Caco-2 (cell line): ENCODE results near the gene AKAP6. TPM values are rescaled to one million over a fixed set of nuclear protein-coding genes. Genes with fewer than 3 reads are reported as not detected.

Experiments
- BruUV-seq: library from RNA; stranded (reverse); fragments of 400-500 nt; replicated peaks from 2 replicates; lab custom pipeline; 2021; lab: Mats Ljungman, UMichigan
- CTCF ChIA-PET: fragments of 300-600 bp; sonication (Branson Sonifier 250); formaldehyde crosslinking; loops from one replicate; lab custom pipeline; 2022; ENCODE audit warnings: antibody characterized with exemption; lab: Charles Lee
- POLR2A ChIA-PET: fragments of 300-600 bp; sonication (Branson Sonifier 250); formaldehyde crosslinking; loops from one replicate; lab custom pipeline; 2022; ENCODE audit warnings: antibody characterized with exemption; lab: Charles Lee
- DNase-seq, 2 experiments: peaks; one replicate each; pipeline versions ENCODE4 v3.0.0 to v3.0.0-alpha.2; 2020 to 2022
- H3K27me3 ChIP-seq: replicated peaks from 2 replicates; pipeline ENCODE4 v1.6.0; 2011; ENCODE audit warnings: low read length; ENCODE audit not compliant: control insufficient read depth, insufficient read depth
- H3K36me3 ChIP-seq: 2 replicates; pipeline ENCODE4 v1.5.1; 2011; ENCODE audit warnings: low read length; ENCODE audit not compliant: control insufficient read depth, insufficient read depth
- H3K4me1 ChIP-seq: fragments of 250-450 bp; sonication (Bioruptor Pico); 2 replicates; pipeline ENCODE4 v1.5.1; 2020; ENCODE audit warnings: mild to moderate bottlenecking
- H3K4me3 ChIP-seq: 2 replicates; pipeline ENCODE4 v1.5.1; 2011; ENCODE audit warnings: low read depth, mild to moderate bottlenecking, control low read depth, low read length
- H3K9me3 ChIP-seq: fragments of 250-450 bp; sonication (Bioruptor Pico); 2 replicates; pipeline ENCODE4 v1.5.1; 2020; ENCODE audit warnings: mild to moderate bottlenecking, moderate library complexity
- H3K27ac Mint-ChIP-seq: one replicate; pipeline ENCODE4 v1.8.0; 2022; ENCODE audit warnings: mixed read lengths; ENCODE audit not compliant: unreplicated experiment
- H3K27me3 Mint-ChIP-seq: one replicate; pipeline ENCODE4 v1.8.0; 2022; ENCODE audit warnings: mixed read lengths; ENCODE audit not compliant: insufficient read depth, unreplicated experiment
- H3K36me3 Mint-ChIP-seq: one replicate; pipeline ENCODE4 v1.8.0; 2022; ENCODE audit warnings: mild to moderate bottlenecking, mixed read lengths; ENCODE audit not compliant: insufficient read depth, unreplicated experiment
- H3K4me1 Mint-ChIP-seq: one replicate; pipeline ENCODE4 v1.8.0; 2022; ENCODE audit warnings: low read depth, mixed read lengths; ENCODE audit not compliant: unreplicated experiment
- H3K4me3 Mint-ChIP-seq: one replicate; pipeline ENCODE4 v1.8.0; 2022; ENCODE audit warnings: mild to moderate bottlenecking, moderate library complexity, mixed read lengths; ENCODE audit not compliant: unreplicated experiment
- H3K9me3 Mint-ChIP-seq: one replicate; pipeline ENCODE4 v1.8.0; 2022; ENCODE audit warnings: mixed read lengths; ENCODE audit not compliant: unreplicated experiment
- CTCF ChIP-seq, 2 experiments: fragments of 200-600 bp in 1 of 2; IDR thresholded peaks; 1 replicate in 1 of 2; 2 replicates in 1 of 2; pipeline versions ENCODE4 v1.5.1 to v1.8.0; 2011 to 2022; ENCODE audit warnings: antibody characterized with exemption in 1 of 2, control low read depth in 1 of 2, inconsistent platforms in 1 of 2, low read depth in 1 of 2, low read length in 1 of 2, mild to moderate bottlenecking in 1 of 2, moderate library complexity in 1 of 2; ENCODE audit not compliant: insufficient read depth in 1 of 2, severe bottlenecking in 1 of 2, unreplicated experiment in 1 of 2
- intact Hi-C: fragments of 100-400 bp; cut with micrococcal nuclease; formaldehyde crosslinking; loops from one replicate; pipeline ENCODE4 v1.10.0; 2022; ENCODE audit not compliant: unreplicated experiment
- total RNA-seq: library from RNA; stranded (reverse); gene quantifications from 2 replicates; pipeline ENCODE4 v1.2.3, GENCODE V29; 2022

AKAP6 gene
- total RNA-seq, 1 experiment from 2014 or later: 3.0 TPM

GRCh38 chr14:32404784-32405573 is 75.9 kb downstream of the AKAP6 start:
- intact Hi-C loops: no loop called here
- Mint-ChIP-seq H3K36me3 (no peaks in the 10 kb centered on the region), H3K27me3 (no peaks in the 10 kb centered on the region), H3K4me3 (no peak overlapping the region), H3K4me1 (peaks cover 6% of the 10 kb centered on the region), H3K9me3 (no peaks in the 10 kb centered on the region), H3K27ac (no peak overlapping the region)
- CTCF ChIA-PET: no interaction called here
- no peak for TF ChIP-seq CTCF (IDR thresholded peaks at IDR 0.05; ENCODE audit: insufficient read depth in 1 of 2, low read depth in 1 of 2, low read length in 1 of 2, severe bottlenecking in 1 of 2, unreplicated experiment in 1 of 2)
- H3K4me1 ChIP-seq: no peaks in the 10 kb centered on the region
- no peaks in the 10 kb centered on the region for H3K9me3 ChIP-seq
- no peak overlapping the region for H3K4me3 ChIP-seq
- no peak for DNase-seq
- no TSS peak for BruUV-seq
- POLR2A ChIA-PET: no interaction called here
- no peaks in the 10 kb centered on the region for H3K36me3 ChIP-seq
- H3K27me3 ChIP-seq: no peaks in the 10 kb centered on the region

DNA sequence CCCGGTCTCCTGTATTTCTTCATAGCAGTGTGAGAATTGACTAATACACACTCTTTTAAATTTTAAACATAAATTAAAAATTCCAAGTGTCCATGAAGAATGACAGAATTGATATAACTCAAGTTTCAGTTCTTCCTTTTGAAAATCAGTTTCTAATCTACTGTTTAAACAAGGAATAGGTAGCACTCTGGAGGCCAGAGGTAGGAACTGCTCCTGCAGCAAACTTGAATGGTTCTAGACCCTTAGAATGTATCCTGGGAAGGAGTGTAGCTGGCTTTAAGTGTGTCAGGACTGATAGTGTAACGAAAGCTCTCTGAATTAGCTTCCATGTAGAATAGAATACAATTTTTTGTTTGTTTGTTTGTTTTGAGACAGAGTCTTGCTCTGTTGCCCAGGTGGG is 76.8 kb downstream of the AKAP6 start:
- H3K27ac Mint-ChIP-seq: no peak overlapping the region
- H3K27me3 ChIP-seq: no peaks in the 10 kb centered on the region
- no peak for TF ChIP-seq CTCF (IDR thresholded peaks at IDR 0.05; ENCODE audit: insufficient read depth in 1 of 2, low read depth in 1 of 2, low read length in 1 of 2, severe bottlenecking in 1 of 2, unreplicated experiment in 1 of 2)
- no peaks in the 10 kb centered on the region for H3K36me3 ChIP-seq
- H3K4me3 Mint-ChIP-seq: no peak overlapping the region
- no peak for DNase-seq
- H3K4me3 ChIP-seq: no peak overlapping the region
- H3K9me3 Mint-ChIP-seq: no peaks in the 10 kb centered on the region
- peaks cover 6% of the 10 kb centered on the region for H3K4me1 Mint-ChIP-seq
- intact Hi-C loops: no loop called here
- H3K4me1 ChIP-seq: no peaks in the 10 kb centered on the region
- no peaks in the 10 kb centered on the region for H3K27me3 Mint-ChIP-seq
- H3K9me3 ChIP-seq: no peaks in the 10 kb centered on the region
- POLR2A ChIA-PET: no interaction called here
- no TSS peak for BruUV-seq
- CTCF ChIA-PET: no interaction called here
- no peaks in the 10 kb centered on the region for H3K36me3 Mint-ChIP-seq

DNA sequence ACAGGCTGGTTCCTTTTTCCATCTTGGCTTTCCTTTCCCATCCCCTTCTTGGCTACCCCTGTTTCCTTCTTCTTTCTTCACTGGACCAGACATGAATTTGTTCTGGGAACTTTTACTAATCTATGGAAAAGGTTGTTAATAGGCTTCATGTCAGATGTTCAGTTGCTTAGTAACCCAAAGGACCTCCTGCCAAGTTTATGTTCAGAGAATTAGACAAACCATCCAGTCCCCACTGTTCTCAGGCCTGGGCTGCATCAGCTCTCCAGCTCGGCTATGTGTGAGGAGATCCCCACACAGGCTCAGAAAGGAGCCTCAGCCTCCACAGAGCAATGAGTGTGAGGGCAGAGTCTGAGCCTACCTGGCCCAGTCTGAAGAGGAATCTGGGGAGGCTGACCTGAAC is 78.0 kb downstream of the AKAP6 start:
- Histone ChIP-seq H3K9me3 (no peaks in the 10 kb centered on the region), H3K27me3 (no peaks in the 10 kb centered on the region), H3K36me3 (no peaks in the 10 kb centered on the region), H3K4me3 (no peak overlapping the region), H3K4me1 (no peaks in the 10 kb centered on the region)
- no peak for TF ChIP-seq CTCF (IDR thresholded peaks at IDR 0.05; ENCODE audit: insufficient read depth in 1 of 2, low read depth in 1 of 2, low read length in 1 of 2, severe bottlenecking in 1 of 2, unreplicated experiment in 1 of 2)
- ChIA-PET CTCF (no interaction called here), POLR2A (no interaction called here)
- Mint-ChIP-seq H3K4me1 (peaks cover 6% of the 10 kb centered on the region), H3K4me3 (no peak overlapping the region), H3K27ac (no peak overlapping the region), H3K9me3 (no peaks in the 10 kb centered on the region), H3K36me3 (no peaks in the 10 kb centered on the region), H3K27me3 (no peaks in the 10 kb centered on the region)
- DNase-seq: no peak
- no TSS peak for BruUV-seq
- intact Hi-C loops: no loop called here
